HL-60 (cell line): ENCODE data around the gene THBS4.

ENCODE experiments used
- CTCF ChIP-seq: IDR thresholded peaks from one replicate; pipeline ENCODE4 v1.5.1; 2011; ENCODE audit warnings: low read length, control low read depth, inconsistent platforms; ENCODE audit not compliant: insufficient read depth
- GABPA ChIP-seq: IDR thresholded peaks from 2 replicates; pipeline ENCODE4 v1.6.1; 2012; ENCODE audit warnings: low read depth
- POLR2AphosphoS5 ChIP-seq: IDR thresholded peaks from 2 replicates; pipeline ENCODE4 v1.6.1; 2012; ENCODE audit warnings: low read depth

GRCh38 chr5:80052464-80052863 is 17.3 kb downstream of the THBS4 start:
- TF ChIP-seq POLR2AphosphoS5 (no peak), CTCF (no peak), GABPA (no peak)
